HepG2 (cell line): ENCODE measurements around the gene B4GALT1. TPM values are rescaled to one million over a fixed set of nuclear protein-coding genes. Genes with fewer than 3 reads are reported as not detected.

ENCODE experiments used
- ATAC-seq: fragments of 200-7000 bp; cut with Tn5 transposase; 3 replicates; pipeline ENCODE4 v1.9.1; 2020; ENCODE audit warnings: mild to moderate bottlenecking, moderate library complexity
- BruUV-seq: library from RNA; stranded (reverse); fragments of 400-500 nt; replicated peaks from 2 replicates; lab custom pipeline; 2021; lab: Mats Ljungman, UMichigan
- CTCF ChIA-PET: fragments of 300-600 bp; formaldehyde crosslinking; extraction: SDS; loops from one replicate; lab custom pipeline; 2021; ENCODE audit warnings: low total read pairs, inconsistent platforms, low intra/inter-chr PET ratio; lab: Yijun Ruan, JAX
- POLR2A ChIA-PET: fragments of 350-600 bp; sonication (Branson Sonifier 250); formaldehyde crosslinking; loops from one replicate; lab custom pipeline; 2020; ENCODE audit warnings: antibody characterized with exemption, inconsistent platforms; lab: Yijun Ruan, JAX
- DNase-seq: peaks from one replicate; pipeline ENCODE4 v3.0.0-alpha.2; 2015; ENCODE audit warnings: low spot score
- FAIRE-seq: peaks from 3 replicates; lab custom pipeline; 2011; peaks lifted over from hg19 to GRCh38; lab: Jason Lieb, UNC
- H2AFZ ChIP-seq: one replicate; pipeline ENCODE4 v1.6.1; 2011; ENCODE audit warnings: low read length, inconsistent platforms
- H3K27ac ChIP-seq: fragments of 300-600 bp; 3 replicates; pipeline ENCODE4 v1.8.0; 2011; ENCODE audit warnings: mixed run types, mild to moderate bottlenecking, mixed read lengths, low read length, inconsistent platforms; ENCODE audit not compliant: insufficient read depth; ENCODE audit errors: extremely low read length
- H3K27me3 ChIP-seq, 2 experiments: fragments of 200-600 bp in 1 of 2; 2 replicates in 1 of 2; 3 replicates in 1 of 2; pipeline versions ENCODE4 v1.6.0 to v1.8.0; 2011; ENCODE audit warnings: low read length in 2 of 2, mild to moderate bottlenecking in 2 of 2, moderate library complexity in 2 of 2, inconsistent platforms in 1 of 2; ENCODE audit not compliant: insufficient read depth in 2 of 2, control insufficient read depth in 1 of 2
- H3K36me3 ChIP-seq, 2 experiments: fragments of 200-600 bp in 1 of 2; replicated peaks in 1 of 2; 2 replicates in 1 of 2; 3 replicates in 1 of 2; pipeline versions ENCODE4 v1.5.1 to v1.8.0; 2011; ENCODE audit warnings: low read length in 2 of 2, inconsistent platforms in 1 of 2; ENCODE audit not compliant: insufficient read depth in 2 of 2, control insufficient read depth in 1 of 2
- H3K4me1 ChIP-seq: 2 replicates; pipeline ENCODE4 v1.5.1; 2012; ENCODE audit warnings: low read length, inconsistent platforms; ENCODE audit not compliant: insufficient read depth
- H3K4me2 ChIP-seq: 2 replicates; pipeline ENCODE4 v1.6.0; 2011; ENCODE audit warnings: low read depth, low read length, inconsistent platforms
- H3K4me3 ChIP-seq, 3 experiments: fragments of 200-600 bp in 1 of 3; sonication (generic), shearing (Covaris generic) in 1 of 3; replicated peaks in 1 of 3; 2 replicates each; pipeline ENCODE4 v1.5.1; 2011 to 2016; ENCODE audit warnings: low read length in 3 of 3, inconsistent platforms in 2 of 3, low read depth in 2 of 3, mild to moderate bottlenecking in 2 of 3, control low read depth in 1 of 3, mixed read lengths in 1 of 3; ENCODE audit not compliant: insufficient read depth in 1 of 3
- H3K79me2 ChIP-seq: one replicate; pipeline ENCODE4 v1.6.1; 2011; ENCODE audit warnings: low read length, inconsistent platforms; ENCODE audit not compliant: insufficient read depth
- H3K9ac ChIP-seq: 2 replicates; pipeline ENCODE4 v1.6.0; 2011; ENCODE audit warnings: mild to moderate bottlenecking, low read depth, low read length, inconsistent platforms; ENCODE audit not compliant: insufficient read depth
- H3K9me3 ChIP-seq: 2 replicates; pipeline ENCODE4 v1.5.1; 2012; ENCODE audit warnings: mild to moderate bottlenecking, low read length
- H4K20me1 ChIP-seq: 2 replicates; pipeline ENCODE4 v1.6.0; 2011; ENCODE audit warnings: inconsistent platforms, mild to moderate bottlenecking, low read length, moderate library complexity; ENCODE audit not compliant: insufficient read depth
- AKAP8 ChIP-seq: sonication (generic); formaldehyde crosslinking; IDR thresholded peaks from 2 replicates; pipeline ENCODE4 v1.5.1; 2020; ENCODE audit warnings: mild to moderate bottlenecking, missing genetic modification reagents
- HOXA5 ChIP-seq: sonication (generic); formaldehyde crosslinking; IDR thresholded peaks from 2 replicates; pipeline ENCODE4 v1.4.0; 2020; ENCODE audit warnings: missing genetic modification reagents
- JUND ChIP-seq: sonication (generic); formaldehyde crosslinking; IDR thresholded peaks from 2 replicates; pipeline ENCODE4 v1.8.0; 2022; ENCODE audit warnings: mild to moderate bottlenecking, missing genetic modification reagents
- KDM3A ChIP-seq: IDR thresholded peaks from 2 replicates; pipeline ENCODE4 v1.6.1; 2018; ENCODE audit warnings: low read depth, missing compliant biosample characterization
- NONO ChIP-seq, 2 experiments: fragments of 450-650 bp in 1 of 2; sonication (generic) in 1 of 2; formaldehyde crosslinking in 1 of 2; IDR thresholded peaks in 1 of 2; conservative IDR thresholded peaks in 1 of 2; 2 replicates each; pipeline versions ENCODE4 v1.6.1 to v1.8.0; 2017 to 2022; ENCODE audit warnings: mild to moderate bottlenecking in 1 of 2, missing genetic modification reagents in 1 of 2, moderate library complexity in 1 of 2
- NR2C2 ChIP-seq: sonication (generic); formaldehyde crosslinking; IDR thresholded peaks from 2 replicates; pipeline ENCODE4 v1.4.0; 2020; ENCODE audit warnings: missing genetic modification reagents, mild to moderate bottlenecking, moderate library complexity, borderline replicate concordance
- PHB2 ChIP-seq: fragments of 450-650 bp; IDR thresholded peaks from 2 replicates; pipeline ENCODE4 v1.6.1; 2018; ENCODE audit not compliant: partially characterized antibody
- RAD51 ChIP-seq: fragments of 450-650 bp; IDR thresholded peaks from 2 replicates; pipeline ENCODE4 v1.6.1; 2016; ENCODE audit warnings: borderline replicate concordance
- SMAD9 ChIP-seq: sonication (generic); formaldehyde crosslinking; IDR thresholded peaks from 2 replicates; pipeline ENCODE4 v1.5.1; 2020; ENCODE audit warnings: mild to moderate bottlenecking, missing genetic modification reagents
- SP5 ChIP-seq: IDR thresholded peaks from 2 replicates; pipeline ENCODE4 v1.6.1; 2016; ENCODE audit warnings: low read depth, borderline replicate concordance
- ZNF235 ChIP-seq: sonication (generic); formaldehyde crosslinking; IDR thresholded peaks from 2 replicates; pipeline ENCODE4 v1.8.1; 2023; ENCODE audit warnings: mild to moderate bottlenecking, missing genetic modification reagents, borderline replicate concordance
- ZNF253 ChIP-seq: sonication (generic); formaldehyde crosslinking; IDR thresholded peaks from 2 replicates; pipeline ENCODE4 v1.8.0; 2022; ENCODE audit warnings: mild to moderate bottlenecking, missing genetic modification reagents, borderline replicate concordance
- ZNF672 ChIP-seq: sonication (generic); formaldehyde crosslinking; IDR thresholded peaks from 2 replicates; pipeline ENCODE4 v1.8.1; 2022; ENCODE audit warnings: missing genetic modification reagents
- ZNF746 ChIP-seq: sonication (generic); formaldehyde crosslinking; IDR thresholded peaks from 2 replicates; pipeline ENCODE4 v1.8.0; 2022; ENCODE audit warnings: mild to moderate bottlenecking, missing genetic modification reagents
- ZNF777 ChIP-seq: sonication (generic); formaldehyde crosslinking; IDR thresholded peaks from 2 replicates; pipeline ENCODE4 v1.4.0; 2020; ENCODE audit warnings: missing genetic modification reagents
- WGBS: methylation state at CpG from one replicate; pipeline ENCODE4 v1.1.6; 2017; ENCODE audit warnings: low lambda C conversion rate; 5-methylcytosine and 5-hydroxymethylcytosine counted together
- in situ Hi-C: cut with HindIII; loops from 2 replicates; pipeline ENCODE4 v1.10.0; 2017; ENCODE audit warnings: low pct_unique_long_range_greater_than_20kb; ENCODE audit not compliant: extremely low pct_ligation_motif_present
- intact Hi-C: fragments of 100-400 bp; cut with micrococcal nuclease; formaldehyde crosslinking; loops from one replicate; pipeline ENCODE4 v1.10.0; 2022; ENCODE audit not compliant: unreplicated experiment
- polyA plus RNA-seq, 8 experiments: library from polyadenylated mRNA; depleted of rRNA in 3 of 8; stranded (reverse) in 7 of 8; unstranded in 1 of 8; fragments of >200 nt; fragmentation: Illumina TruSeq in 4 of 8; extraction: Trizol in 4 of 8; gene quantifications; 2 replicates each; pipeline versions ENCODE4 v1.2.1 to v1.2.3, GENCODE V29; 2011 to 2016; ENCODE audit warnings: low read depth in 4 of 8, missing spikeins in 1 of 8, mixed read lengths in 1 of 8; ENCODE audit not compliant: insufficient read depth in 1 of 8
- total RNA-seq, 5 experiments: library from RNA; depleted of rRNA; stranded (reverse); fragments of >200 nt; fragmentation: Illumina TruSeq; extraction: Trizol; gene quantifications; 2 replicates each; pipeline ENCODE4 v1.2.3, GENCODE V29; 2016; ENCODE audit warnings: low read depth in 1 of 5
- TF ChIP-seq, protein P1 (sequence below): IDR thresholded peaks from 2 replicates; pipeline ENCODE4 v1.6.1; 2016

Gene B4GALT1
- total and polyA plus RNA-seq, 2 of the 13 experiments (the other 11 are each of a cell fraction or from before 2014, with no cell fraction given) = 15.7 to 33.5 TPM

DNA sequence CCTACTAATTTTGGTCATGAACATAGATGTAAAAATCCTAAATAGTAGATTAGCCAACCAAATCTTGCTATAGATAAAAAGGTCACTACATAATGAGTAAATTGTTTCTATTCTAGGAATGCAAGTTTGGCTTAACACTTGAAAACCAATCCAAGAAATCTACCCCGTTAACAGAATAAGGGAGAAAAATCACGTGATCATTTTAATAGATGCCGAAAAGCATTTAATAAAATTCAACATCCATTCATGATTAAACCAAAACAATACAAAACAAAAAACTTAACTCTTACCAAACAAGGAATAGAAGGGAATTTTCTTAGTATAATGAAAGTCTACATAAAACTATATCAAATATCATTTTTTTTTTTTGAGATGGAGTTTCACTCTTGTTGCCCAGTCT lies 69.9 kb downstream of the B4GALT1 start:
- Histone ChIP-seq H3K4me2 (no peak overlapping the region), H3K4me1 (no peaks in the 10 kb centered on the region), H3K4me3 (no peak overlapping the region), H3K79me2 (no peaks in the 10 kb centered on the region), H4K20me1 (no peaks in the 10 kb centered on the region), H2AFZ (no peak overlapping the region), H3K9me3 (no peaks in the 10 kb centered on the region), H3K9ac (no peak overlapping the region), H3K27me3 (peaks cover 0 to 2% of the 10 kb centered on the region in 2 experiments; a peak in 2 of 5 replicates), H3K27ac (no peak overlapping the region), H3K36me3 (no peaks in the 10 kb centered on the region)
- ChIA-PET CTCF (no interaction called here), POLR2A (no interaction called here)
- intact Hi-C loops (no loop called here), in situ Hi-C loops (no loop called here)
- ATAC-seq = no peak
- DNase-seq = no peak
- TF ChIP-seq RAD51 = peak; percentile 65; the same call in 1 of the 2 replicates
- no peak for TF ChIP-seq ZNF253
- no peak for FAIRE-seq
- 45% methylated on average over 3 of the region's 3 CpGs for WGBS
- no TSS peak for BruUV-seq

DNA sequence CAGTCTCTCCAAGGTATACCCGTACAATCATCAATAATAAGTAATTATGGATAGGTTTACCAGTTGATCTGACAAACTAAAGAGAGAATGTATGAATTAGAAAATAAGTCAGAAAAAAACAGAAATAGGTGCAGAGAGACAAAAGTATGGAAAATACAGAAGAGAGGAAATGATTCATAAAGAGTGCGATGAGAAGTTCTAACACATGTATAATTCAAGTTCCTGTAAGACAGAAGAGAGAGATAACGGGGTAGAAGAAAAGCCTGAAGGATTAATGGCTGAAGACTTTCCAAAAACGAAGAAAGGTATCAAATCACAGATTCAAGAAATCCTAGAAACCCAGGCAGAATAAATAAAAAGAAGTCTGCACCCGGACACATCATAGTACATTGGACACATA lies 74.5 kb downstream of the B4GALT1 start:
- no peak for ATAC-seq
- no peaks in the 10 kb centered on the region for H4K20me1 ChIP-seq
- H2AFZ ChIP-seq = no peak overlapping the region
- H3K4me3 ChIP-seq = no peak overlapping the region
- no peak for DNase-seq
- ChIA-PET POLR2A (no interaction called here), CTCF (no interaction called here)
- 42% methylated on average over 5 of the region's 5 CpGs for WGBS
- H3K9me3 ChIP-seq = no peaks in the 10 kb centered on the region
- H3K79me2 ChIP-seq = no peaks in the 10 kb centered on the region
- in situ Hi-C loops (no loop called here), intact Hi-C loops (no loop called here)
- H3K36me3 ChIP-seq = no peaks in the 10 kb centered on the region
- FAIRE-seq = no peak
- no peaks in the 10 kb centered on the region for H3K27me3 ChIP-seq
- no peak overlapping the region for H3K9ac ChIP-seq
- no peak overlapping the region for H3K27ac ChIP-seq
- no peaks in the 10 kb centered on the region for H3K4me1 ChIP-seq
- BruUV-seq = no TSS peak
- TF ChIP-seq NONO (IDR thresholded peaks at IDR 0.05) = no peak
- TF ChIP-seq NONO (CRISPR knock-in tag; conservative IDR thresholded peaks at IDR 0.05) = no peak
- TF ChIP-seq, protein P1, sequence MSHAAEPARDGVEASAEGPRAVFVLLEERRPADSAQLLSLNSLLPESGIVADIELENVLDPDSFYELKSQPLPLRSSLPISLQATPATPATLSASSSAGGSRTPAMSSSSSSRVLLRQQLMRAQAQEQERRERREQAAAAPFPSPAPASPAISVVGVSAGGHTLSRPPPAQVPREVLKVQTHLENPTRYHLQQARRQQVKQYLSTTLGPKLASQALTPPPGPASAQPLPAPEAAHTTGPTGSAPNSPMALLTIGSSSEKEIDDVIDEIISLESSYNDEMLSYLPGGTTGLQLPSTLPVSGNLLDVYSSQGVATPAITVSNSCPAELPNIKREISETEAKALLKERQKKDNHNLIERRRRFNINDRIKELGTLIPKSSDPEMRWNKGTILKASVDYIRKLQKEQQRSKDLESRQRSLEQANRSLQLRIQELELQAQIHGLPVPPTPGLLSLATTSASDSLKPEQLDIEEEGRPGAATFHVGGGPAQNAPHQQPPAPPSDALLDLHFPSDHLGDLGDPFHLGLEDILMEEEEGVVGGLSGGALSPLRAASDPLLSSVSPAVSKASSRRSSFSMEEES (CRISPR knock-in tag) = no peak
- TF ChIP-seq PHB2 = no peak
- no peak for TF ChIP-seq AKAP8
- no peak for TF ChIP-seq ZNF235 (CRISPR knock-in tag)
- TF ChIP-seq HOXA5 (CRISPR knock-in tag) = no peak
- no peak for TF ChIP-seq SP5 (CRISPR knock-in tag)
- no peak for TF ChIP-seq ZNF777 (CRISPR knock-in tag)
- no peak for TF ChIP-seq NR2C2 (CRISPR knock-in tag)
- no peak for TF ChIP-seq ZNF672 (CRISPR knock-in tag)
- TF ChIP-seq JUND (CRISPR knock-in tag) = no peak
- TF ChIP-seq KDM3A (CRISPR knock-in tag) = no peak
- TF ChIP-seq ZNF746 (CRISPR knock-in tag) = no peak
- no peak for TF ChIP-seq SMAD9
- H3K4me2 ChIP-seq = no peak overlapping the region
